ENCODE measurements around the gene PLPP4. TPM values are rescaled to one million over a fixed set of nuclear protein-coding genes. Genes with fewer than 3 reads are reported as not detected.

The PLPP4 gene
- total RNA-seq, 1 experiment from 2014 or later = 10.7 TPM

DNA sequence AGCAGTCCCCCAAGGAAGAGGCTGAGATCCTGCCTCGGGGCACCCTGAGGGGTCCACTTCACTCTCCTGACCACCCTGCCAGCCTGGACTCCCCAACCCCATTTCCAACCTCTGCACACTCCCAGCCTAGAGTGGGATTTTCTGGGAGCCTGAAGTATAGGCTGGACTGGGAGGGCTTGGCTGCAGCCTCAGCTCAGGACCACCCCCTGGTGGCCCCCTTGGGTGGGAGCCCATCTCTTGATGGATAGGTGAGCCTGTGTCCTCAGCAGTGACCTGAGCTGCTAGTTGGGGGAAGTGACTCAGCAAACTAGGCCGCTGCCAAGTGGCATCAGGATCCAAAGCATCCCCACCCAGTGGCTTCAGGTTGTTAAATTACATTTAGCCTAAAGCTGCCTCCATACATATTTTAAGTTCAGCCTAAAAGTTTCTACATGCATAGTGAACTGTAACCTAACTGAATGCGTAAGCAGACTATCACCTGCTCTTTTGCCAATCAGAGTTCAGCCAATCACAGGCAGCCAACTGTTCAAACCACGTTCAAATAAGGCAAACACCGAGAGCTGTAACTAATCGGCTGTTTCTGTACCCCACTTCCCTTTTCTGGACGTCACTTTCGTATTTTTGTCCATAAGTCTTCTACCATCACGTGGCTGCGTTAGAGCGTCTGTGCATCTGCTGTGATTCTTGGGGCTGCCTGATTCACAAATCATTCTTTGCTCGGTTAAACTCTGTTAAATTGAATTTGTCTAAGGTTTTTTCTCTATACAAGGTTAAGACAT, 144.0 kb downstream of the PLPP4 start:
- Histone ChIP-seq H3K9me2 (replicated peaks; ENCODE audit: low read length) (no peaks in the 10 kb centered on the region), H3K4me3 (ENCODE audit: low read length) (no peak overlapping the region), H3K79me2 (ENCODE audit: low read length) (no peaks in the 10 kb centered on the region), H3K4me2 (ENCODE audit: low read length) (peak overlapping the region; percentile 49), H3F3A (ENCODE audit: low read length, unreplicated experiment) (no peaks in the 10 kb centered on the region), H3K36me3 (ENCODE audit: low read depth, low read length) (no peaks in the 10 kb centered on the region; the same call in 1 of the 2 replicates), H3K27me3 (ENCODE audit: low read length) (no peaks in the 10 kb centered on the region), H3K9me3 (ENCODE audit: low read length) (no peaks in the 10 kb centered on the region), H4K20me1 (ENCODE audit: low read length) (no peaks in the 10 kb centered on the region), H3K9ac (ENCODE audit: low read length) (peak overlapping the region; percentile 44), H3K4me1 (ENCODE audit: insufficient read depth, low read length) (peaks cover 17% of the 10 kb centered on the region), H2AFZ (ENCODE audit: low read length) (peak overlapping the region; percentile 50; the same call in 1 of the 2 replicates), H3K27ac (ENCODE audit: low read length) (peak overlapping the region; percentile 87)
- BruUV-seq (replicated peaks) = no TSS peak
- POLR2A ChIA-PET (ENCODE audit: unreplicated experiment) = no interaction called here
- CTCF ChIA-PET = interaction anchor here (0.9 kb wide), 1 partner anchor 27 kb away, joined by 7 read pairs; no protein-coding TSS in a partner anchor
- ATAC-seq = peak; percentile 83
- DNase-seq = peak; percentile 84
- TF ChIP-seq EZH2 (IDR thresholded peaks at IDR 0.05; ENCODE audit: low read length, unreplicated experiment) (no peak), EZH2phosphoT487 (IDR thresholded peaks at IDR 0.05; ENCODE audit: borderline replicate concordance, low read length) (no peak)
- TF ChIP-seq, protein P1, sequence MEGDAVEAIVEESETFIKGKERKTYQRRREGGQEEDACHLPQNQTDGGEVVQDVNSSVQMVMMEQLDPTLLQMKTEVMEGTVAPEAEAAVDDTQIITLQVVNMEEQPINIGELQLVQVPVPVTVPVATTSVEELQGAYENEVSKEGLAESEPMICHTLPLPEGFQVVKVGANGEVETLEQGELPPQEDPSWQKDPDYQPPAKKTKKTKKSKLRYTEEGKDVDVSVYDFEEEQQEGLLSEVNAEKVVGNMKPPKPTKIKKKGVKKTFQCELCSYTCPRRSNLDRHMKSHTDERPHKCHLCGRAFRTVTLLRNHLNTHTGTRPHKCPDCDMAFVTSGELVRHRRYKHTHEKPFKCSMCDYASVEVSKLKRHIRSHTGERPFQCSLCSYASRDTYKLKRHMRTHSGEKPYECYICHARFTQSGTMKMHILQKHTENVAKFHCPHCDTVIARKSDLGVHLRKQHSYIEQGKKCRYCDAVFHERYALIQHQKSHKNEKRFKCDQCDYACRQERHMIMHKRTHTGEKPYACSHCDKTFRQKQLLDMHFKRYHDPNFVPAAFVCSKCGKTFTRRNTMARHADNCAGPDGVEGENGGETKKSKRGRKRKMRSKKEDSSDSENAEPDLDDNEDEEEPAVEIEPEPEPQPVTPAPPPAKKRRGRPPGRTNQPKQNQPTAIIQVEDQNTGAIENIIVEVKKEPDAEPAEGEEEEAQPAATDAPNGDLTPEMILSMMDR (conservative IDR thresholded peaks at IDR 0.05; ENCODE audit: low read depth, low read length) = peak; percentile 73
- intact Hi-C loops (cut with micrococcal nuclease) = loop anchor here (2.0 kb wide), 2 partner anchors 134 to 178 kb away; no protein-coding TSS in a partner anchor

DNA sequence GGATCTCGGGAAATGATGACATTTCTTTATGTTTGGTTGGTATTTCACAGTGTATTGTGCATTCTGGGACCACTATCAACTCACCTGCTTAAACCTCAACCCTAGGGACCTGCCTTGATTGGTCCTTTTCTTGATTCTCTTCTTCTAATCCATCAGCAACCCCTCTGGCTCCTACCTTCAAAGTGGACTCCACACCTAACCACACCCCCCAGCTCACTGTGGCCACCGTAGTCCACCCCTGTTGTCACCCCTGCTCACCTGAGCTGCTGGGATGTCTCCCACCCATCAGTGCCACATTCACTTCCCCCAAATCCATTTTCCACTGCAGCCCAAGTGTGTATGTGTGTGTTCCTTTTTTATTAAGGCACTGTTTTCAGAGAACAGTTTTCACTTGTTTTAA, 145.0 kb downstream of the PLPP4 start:
- CTCF ChIA-PET = no interaction called here
- TF ChIP-seq EZH2phosphoT487 (IDR thresholded peaks at IDR 0.05; ENCODE audit: borderline replicate concordance, low read length) (no peak), EZH2 (IDR thresholded peaks at IDR 0.05; ENCODE audit: low read length, unreplicated experiment) (no peak)
- TF ChIP-seq, protein P1 (conservative IDR thresholded peaks at IDR 0.05; ENCODE audit: low read depth, low read length) = no peak

DNA sequence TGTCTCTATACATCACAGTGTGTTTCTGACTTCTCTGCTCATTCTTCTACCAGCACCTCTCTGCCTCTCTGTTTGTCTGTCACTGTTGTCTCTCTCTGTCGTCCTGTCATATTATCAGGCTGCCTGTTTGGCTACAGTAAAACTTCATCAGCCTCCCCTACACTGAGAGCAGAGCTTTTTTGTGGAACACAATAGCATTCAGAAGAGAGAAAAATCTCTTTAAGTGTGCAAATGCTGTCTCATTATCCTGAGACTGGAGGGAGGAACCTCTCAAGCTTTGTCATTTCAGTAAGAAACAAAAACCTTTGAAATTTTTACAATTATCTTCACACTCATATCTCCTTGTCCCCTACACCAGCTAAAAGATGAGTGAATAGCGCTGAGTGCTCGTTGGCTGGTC, 148.4 kb downstream of the PLPP4 start:
- H3K4me2 ChIP-seq (ENCODE audit: low read length) = no peak overlapping the region
- ATAC-seq (no peak), DNase-seq (no peak)
- ChIA-PET CTCF (no interaction called here), POLR2A (ENCODE audit: unreplicated experiment) (no interaction called here)
- H3F3A ChIP-seq (ENCODE audit: low read length, unreplicated experiment) = no peaks in the 10 kb centered on the region
- H4K20me1 ChIP-seq (ENCODE audit: low read length) = no peaks in the 10 kb centered on the region
- intact Hi-C loops (cut with micrococcal nuclease) = no loop called here
- peaks cover 44% of the 10 kb centered on the region for H3K4me1 ChIP-seq (ENCODE audit: insufficient read depth, low read length)
- no peak overlapping the region for H2AFZ ChIP-seq (ENCODE audit: low read length)
- H3K4me3 ChIP-seq (ENCODE audit: low read length) = no peak overlapping the region
- no TSS peak for BruUV-seq (replicated peaks)
- no peak overlapping the region for H3K9ac ChIP-seq (ENCODE audit: low read length)
- TF ChIP-seq, protein P1 (conservative IDR thresholded peaks at IDR 0.05; ENCODE audit: low read depth, low read length) = no peak
- no peak for TF ChIP-seq EZH2 (IDR thresholded peaks at IDR 0.05; ENCODE audit: low read length, unreplicated experiment)
- TF ChIP-seq EZH2phosphoT487 (IDR thresholded peaks at IDR 0.05; ENCODE audit: borderline replicate concordance, low read length) = no peak
- H3K27me3 ChIP-seq (ENCODE audit: low read length) = no peaks in the 10 kb centered on the region
- H3K9me3 ChIP-seq (ENCODE audit: low read length) = no peaks in the 10 kb centered on the region
- H3K79me2 ChIP-seq (ENCODE audit: low read length) = no peaks in the 10 kb centered on the region
- no peaks in the 10 kb centered on the region; the same call in 1 of the 2 replicates for H3K36me3 ChIP-seq (ENCODE audit: low read depth, low read length)
- no peak overlapping the region for H3K27ac ChIP-seq (ENCODE audit: low read length)
- H3K9me2 ChIP-seq (replicated peaks; ENCODE audit: low read length) = no peaks in the 10 kb centered on the region

More for the DNA sequence above, 145.0 kb downstream of the PLPP4 start:
- no peaks in the 10 kb centered on the region for H3F3A ChIP-seq (ENCODE audit: low read length, unreplicated experiment)
- H3K4me3 ChIP-seq (ENCODE audit: low read length) = no peak overlapping the region
- H3K27ac ChIP-seq (ENCODE audit: low read length) = peak overlapping the region; percentile 87; the same call in 1 of the 2 replicates
- no peaks in the 10 kb centered on the region; the same call in 1 of the 2 replicates for H3K36me3 ChIP-seq (ENCODE audit: low read depth, low read length)
- no peaks in the 10 kb centered on the region for H3K9me2 ChIP-seq (replicated peaks; ENCODE audit: low read length)
- DNase-seq = no peak
- no peak overlapping the region for H2AFZ ChIP-seq (ENCODE audit: low read length)
- POLR2A ChIA-PET (ENCODE audit: unreplicated experiment) = no interaction called here
- H3K9ac ChIP-seq (ENCODE audit: low read length) = no peak overlapping the region
- no peak overlapping the region for H3K4me2 ChIP-seq (ENCODE audit: low read length)
- intact Hi-C loops (cut with micrococcal nuclease) = loop anchor here (2.0 kb wide), 2 partner anchors 133 to 179 kb away; no protein-coding TSS in a partner anchor
- no peaks in the 10 kb centered on the region for H4K20me1 ChIP-seq (ENCODE audit: low read length)
- no peaks in the 10 kb centered on the region for H3K27me3 ChIP-seq (ENCODE audit: low read length)
- no peaks in the 10 kb centered on the region for H3K79me2 ChIP-seq (ENCODE audit: low read length)
- ATAC-seq = no peak
- H3K4me1 ChIP-seq (ENCODE audit: insufficient read depth, low read length) = peaks cover 26% of the 10 kb centered on the region
- BruUV-seq (replicated peaks) = no TSS peak
- H3K9me3 ChIP-seq (ENCODE audit: low read length) = no peaks in the 10 kb centered on the region

Data from PC-3 (cell line).